Non-pigmented ciliary epithelial cell (primary cell): ENCODE results near the gene CYP4A22.
"Not testable (repeated sequence)": the region's sequence is repeated elsewhere in the genome, so short reads cannot be mapped to it uniquely, and the experiment has no call there.

Experiments
- DNase-seq: peaks from one replicate; pipeline ENCODE4 v3.0.0-alpha.2; 2010; ENCODE audit warnings: low read depth

The CYP4A22 gene

DNA sequence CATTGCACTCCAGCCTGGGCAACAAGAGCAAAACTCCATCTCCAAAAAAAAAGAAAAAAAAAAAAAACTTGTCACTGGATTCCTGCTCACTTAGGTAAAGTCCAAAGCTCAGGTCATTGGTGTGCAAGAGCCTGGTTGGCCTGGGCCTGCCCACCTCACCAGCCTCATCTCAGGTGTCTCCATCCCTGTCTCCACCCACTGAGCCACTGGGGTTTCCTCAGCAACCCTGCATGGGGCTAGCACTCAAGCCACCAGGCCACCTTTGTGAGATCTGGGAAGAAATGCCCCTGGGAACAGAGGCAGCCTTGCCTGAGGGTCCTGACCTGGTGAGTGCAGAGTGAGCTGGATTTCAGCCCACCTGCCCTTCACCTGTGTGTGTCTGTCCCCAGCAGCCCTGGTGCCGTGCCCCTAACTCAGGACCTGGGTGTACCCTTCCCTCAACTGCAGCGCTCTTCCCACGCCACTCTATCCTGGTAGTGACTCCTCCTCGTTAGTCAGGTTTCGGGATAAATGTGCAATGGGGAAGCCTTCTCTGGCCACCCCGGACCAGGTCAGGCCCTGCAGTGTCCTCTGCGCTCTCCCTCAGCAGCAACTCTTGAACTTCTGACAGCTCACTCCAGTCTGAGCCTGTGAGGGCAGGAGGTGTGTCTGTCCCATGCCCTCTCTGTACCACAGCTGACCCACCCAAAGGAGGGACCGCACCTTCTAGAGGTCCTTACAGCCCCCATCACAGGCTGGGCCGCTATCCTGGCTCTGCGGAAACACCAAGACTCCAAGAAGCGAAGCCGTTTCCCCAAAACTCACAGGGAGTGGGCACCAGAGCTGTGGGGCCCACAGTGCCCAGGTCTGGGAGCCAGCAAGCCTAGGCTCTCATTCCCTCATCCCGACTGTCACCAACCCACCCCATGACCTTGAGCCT lies 49.3 kb downstream of the CYP4A22 start:
- no peak for DNase-seq

GRCh38 chr1:47187231-47187925 lies 50.1 kb downstream of the CYP4A22 start:
- DNase-seq: no peak

- no peak for DNase-seq
Measured at GRCh38 chr1:47187926-47188250, 50.6 kb downstream of the CYP4A22 start.

GRCh38 chr1:47188791-47189785 lies 51.8 kb downstream of the CYP4A22 start:
- no peak for DNase-seq

GRCh38 chr1:47189844-47190508 lies 52.7 kb downstream of the CYP4A22 start, which contains the start of gene PDZK1IP1:
TSS of gene PDZK1IP1 (minus strand) at chr1:47190036. CDS start at chr1:47189932, 104 bp downstream.
- no peak for DNase-seq

DNA sequence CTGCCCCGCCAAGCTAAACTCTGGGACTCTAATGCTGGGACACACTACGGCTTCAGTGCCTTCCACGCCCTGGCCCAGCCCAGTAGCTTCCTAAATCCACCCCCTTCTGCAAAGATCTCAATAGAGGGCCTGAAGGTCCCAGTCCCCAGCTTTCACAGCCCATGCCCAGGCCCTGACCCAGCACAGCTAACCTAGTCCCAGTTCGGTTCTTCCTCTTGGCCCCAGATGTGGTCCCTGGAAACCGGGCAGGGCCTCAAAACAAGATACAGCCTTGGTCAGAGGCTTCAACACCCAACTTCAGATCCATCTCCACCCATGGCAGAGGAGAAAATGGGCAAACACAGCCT lies 53.2 kb downstream of the CYP4A22 start:
- no peak for DNase-seq

- DNase-seq: no peak
Measured at GRCh38 chr1:47190857-47191256, 53.6 kb downstream of the CYP4A22 start.

DNA sequence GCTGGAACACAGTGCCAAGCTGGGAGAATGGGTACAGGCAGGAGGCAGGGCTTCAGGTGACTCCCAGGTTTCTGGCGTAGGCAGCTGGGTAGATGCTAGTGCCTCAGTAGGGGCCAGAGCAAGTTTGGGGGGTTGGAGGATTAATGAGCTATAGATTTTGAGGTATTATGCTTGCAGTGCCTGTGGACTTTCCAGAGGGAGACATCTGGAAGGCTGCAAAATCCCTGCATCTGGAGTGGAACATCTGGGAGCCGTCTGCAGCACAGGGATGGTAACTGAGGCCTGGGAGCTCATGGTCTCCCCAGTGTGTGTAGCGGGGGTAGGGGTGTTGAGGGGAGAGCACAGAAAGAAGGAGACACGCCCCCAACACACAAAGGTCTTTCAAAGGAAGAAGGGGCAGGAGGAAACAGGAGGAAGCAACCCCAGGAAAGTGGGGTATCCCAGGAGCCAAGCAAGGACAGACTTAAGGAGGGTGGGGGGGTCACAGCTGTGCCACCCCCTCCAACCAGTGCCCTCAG lies 54.8 kb downstream of the CYP4A22 start:
- no peak for DNase-seq

DNA sequence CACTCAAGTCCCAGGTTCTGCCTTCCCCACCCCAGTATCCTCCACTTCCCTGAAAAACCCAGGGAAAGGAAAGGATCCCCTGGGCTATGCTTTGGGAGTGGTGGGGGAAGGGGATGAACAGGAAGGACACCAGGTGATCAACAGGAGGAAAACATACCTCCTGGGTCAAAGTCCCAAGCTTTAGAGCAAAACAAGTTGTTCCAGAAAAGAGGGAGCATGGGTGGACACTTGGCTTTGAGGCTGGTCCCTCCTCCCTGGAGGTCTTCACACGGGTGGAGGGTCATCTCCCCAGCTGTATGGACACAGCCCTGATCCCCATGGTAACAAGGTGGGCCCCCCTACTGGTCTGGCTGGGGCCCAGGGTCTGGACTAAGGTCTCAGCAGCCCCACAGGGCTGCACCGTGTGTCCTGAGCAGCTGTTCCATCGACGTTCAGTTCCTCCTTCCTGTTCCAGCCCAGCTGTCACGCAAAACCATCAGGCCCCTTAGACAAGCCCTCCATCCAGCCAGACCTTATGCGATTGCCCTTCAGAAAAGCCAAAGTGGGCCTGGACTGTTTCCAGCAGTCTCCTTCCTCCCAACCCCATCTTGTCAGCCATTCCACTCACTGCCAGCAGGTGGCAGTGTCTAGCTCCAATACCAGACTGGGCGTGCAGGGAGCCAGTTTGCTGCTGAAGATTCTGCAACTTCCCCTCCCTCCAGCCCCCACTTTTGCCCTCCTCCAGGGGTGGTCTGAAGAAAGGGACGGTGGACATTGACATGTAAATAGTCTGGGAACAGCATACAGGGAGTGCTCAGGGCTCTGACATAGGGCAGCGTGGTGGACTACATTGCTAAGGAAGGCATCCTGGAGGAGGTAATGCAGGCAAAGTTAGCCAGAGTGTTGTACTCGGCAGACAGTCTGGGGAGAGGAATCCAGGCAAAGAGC lies 55.5 kb downstream of the CYP4A22 start:
- no peak for DNase-seq

GRCh38 chr1:47193496-47193895 lies 56.3 kb downstream of the CYP4A22 start:
- not testable (repeated sequence) for DNase-seq

GRCh38 chr1:47194311-47194710 lies 57.1 kb downstream of the CYP4A22 start:
- DNase-seq: no peak

GRCh38 chr1:47195981-47196380 lies 58.7 kb downstream of the CYP4A22 start:
- DNase-seq: not testable (repeated sequence)

- no peak for DNase-seq
Measured at GRCh38 chr1:47196622-47197021, 59.4 kb downstream of the CYP4A22 start.

GRCh38 chr1:47198214-47198613 lies 61.0 kb downstream of the CYP4A22 start:
- DNase-seq: no peak
